Activated naive CD4-positive, alpha-beta T cell treated with anti-CD3 and anti-CD28 coated beads, Interleukin-2, amount 50 U/mL, for 16 hours (primary cell): ENCODE data around the gene ITPRIPL2.

Source experiments
- DNase-seq: peaks from one replicate; pipeline ENCODE4 v3.0.0-alpha.2; 2020

ITPRIPL2 gene

GRCh38 chr16:19123535-19124178, 9.9 kb downstream of the ITPRIPL2 start:
- DNase-seq = no peak

GRCh38 chr16:19126300-19126699, 12.5 kb downstream of the ITPRIPL2 start:
- no peak for DNase-seq

DNA sequence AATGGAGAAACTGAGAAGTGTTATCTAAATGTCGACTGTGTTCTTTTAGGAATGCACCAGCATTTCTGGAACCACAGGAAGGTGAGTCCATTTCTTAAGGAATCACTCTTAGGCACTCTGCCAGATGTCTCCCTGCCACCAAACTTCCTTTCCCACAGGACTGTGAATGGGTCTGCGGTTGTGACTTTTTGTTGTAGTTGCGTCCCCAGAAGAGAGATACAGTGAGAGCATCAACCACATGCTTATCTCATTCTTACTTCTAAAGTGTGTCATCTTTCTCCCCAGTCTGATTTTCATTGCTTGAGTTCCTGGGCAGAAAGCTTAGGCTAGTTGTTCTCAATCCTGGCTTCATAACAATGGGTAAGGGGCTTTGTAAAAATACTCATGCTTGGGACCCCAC, 13.4 kb downstream of the ITPRIPL2 start:
- no peak for DNase-seq

- no peak for DNase-seq
Observed at GRCh38 chr16:19127674-19128131, 13.9 kb downstream of the ITPRIPL2 start.

DNA sequence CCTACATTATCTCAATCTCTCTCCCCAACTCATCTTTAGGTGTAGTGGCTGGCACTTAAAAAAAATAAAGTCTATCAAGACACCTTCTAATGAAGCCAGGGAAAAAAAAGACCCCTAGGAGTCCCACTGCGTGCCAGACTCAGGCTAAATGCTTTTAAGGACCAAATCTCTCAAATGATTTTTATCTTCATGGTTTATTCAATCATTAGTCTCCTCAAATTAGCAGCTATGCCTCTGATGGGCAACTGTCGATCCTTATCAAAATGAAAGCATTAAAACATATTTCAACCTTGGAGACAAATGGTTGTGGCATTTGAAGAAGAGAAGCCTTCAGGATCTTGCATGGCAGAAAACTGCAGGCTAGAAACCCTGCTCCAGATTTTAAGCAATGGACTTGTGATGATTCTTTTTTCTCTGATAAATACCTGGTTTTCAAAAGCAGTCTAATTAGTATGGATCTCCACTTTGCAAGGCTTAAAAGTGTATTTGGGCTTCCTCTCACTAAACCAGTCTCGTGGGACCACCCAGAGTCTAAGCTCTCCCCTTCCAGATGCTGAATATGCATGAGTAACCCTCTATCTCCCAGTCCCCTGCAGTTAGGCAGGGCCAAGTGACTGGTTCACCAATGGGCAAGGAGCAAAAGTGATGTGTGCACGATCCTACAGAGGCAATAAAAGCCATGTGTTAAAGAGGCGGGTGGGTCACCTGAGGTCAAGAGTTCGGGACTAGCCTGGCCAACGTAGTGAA, 14.9 kb downstream of the ITPRIPL2 start:
- no peak for DNase-seq

- DNase-seq = no peak
Observed at GRCh38 chr16:19130385-19130784, 16.6 kb downstream of the ITPRIPL2 start.

DNA sequence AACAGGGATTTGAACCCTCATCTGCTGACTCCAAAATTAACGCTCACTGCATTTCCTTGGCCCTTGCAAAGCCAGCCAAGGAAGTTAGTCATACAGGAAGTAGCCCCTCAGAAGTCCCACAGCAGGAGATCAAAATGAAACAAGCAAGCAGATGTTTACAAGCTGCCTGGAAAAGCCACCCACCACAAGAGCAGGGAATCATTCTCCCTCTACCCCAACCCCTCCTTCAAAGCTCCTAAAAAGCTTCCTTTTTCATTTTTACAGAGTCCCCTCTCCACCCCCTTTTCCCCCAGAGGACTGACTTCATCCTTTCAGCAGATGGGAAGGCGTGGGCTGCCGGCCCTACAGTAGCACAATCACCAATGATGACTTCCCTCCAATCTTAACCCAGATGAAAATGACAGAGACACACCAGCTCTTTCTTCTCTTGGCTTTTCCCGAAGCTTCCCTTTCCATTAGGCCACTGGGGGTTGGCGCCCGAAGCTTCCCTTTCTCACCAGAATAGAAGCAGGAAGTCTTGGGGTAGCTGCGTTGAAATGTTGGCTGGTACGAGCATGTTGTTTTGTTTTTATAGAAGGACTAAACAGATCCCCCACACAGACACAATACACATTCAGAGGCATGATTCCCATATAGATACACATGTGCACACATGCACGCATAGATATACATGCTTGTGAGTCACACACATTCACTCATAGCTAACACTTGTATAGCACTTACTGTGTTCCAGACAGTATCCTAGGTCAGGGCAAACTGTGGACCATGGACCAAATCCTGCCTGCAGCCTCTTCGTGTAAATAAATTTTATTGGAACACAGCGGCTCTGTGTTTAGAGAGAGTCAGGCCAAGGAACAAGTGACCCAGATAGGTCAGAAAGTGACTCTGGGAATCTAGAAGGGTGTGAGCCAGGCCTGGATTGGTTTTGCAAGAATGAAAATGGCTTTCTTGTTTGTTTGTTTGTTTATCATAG, 17.4 kb downstream of the ITPRIPL2 start:
- DNase-seq = no peak

DNA sequence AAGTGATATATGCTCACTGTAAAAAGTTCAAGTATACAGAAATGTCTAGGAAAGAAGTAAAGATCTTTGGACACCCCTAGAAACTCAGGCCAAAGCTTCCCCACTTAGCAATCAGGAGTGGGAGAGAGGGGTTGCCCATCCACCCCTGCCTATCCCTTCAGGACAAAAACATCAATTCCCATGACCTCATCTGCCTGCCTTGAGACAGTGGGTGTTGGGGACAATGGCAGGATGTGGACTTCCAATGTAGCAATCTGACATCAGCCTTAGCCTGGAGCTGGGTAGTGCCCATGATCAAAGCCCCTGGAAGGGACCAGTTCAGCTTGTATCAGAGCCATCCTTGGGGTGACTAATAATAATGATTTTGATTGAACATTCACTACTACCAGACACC, 18.1 kb downstream of the ITPRIPL2 start:
- no peak for DNase-seq

DNA sequence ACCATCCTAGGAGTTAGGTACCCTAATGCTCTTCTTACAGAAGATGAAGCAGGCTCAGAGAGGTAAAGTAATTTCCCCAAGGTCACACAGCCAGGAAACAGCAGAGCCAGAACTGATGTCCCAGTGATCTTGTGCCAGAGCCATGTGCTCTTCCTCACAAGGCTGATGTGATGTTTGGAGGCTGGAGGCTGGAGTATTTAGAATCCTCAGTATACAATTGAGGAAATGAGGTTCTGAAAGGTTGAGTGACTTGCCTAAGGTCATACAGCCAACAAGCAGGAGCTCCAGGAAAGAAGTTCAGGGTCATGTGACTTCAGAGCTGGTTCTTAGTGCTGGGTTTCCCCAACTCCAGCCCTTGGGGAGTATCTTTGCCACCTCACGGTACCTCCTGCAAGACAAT, 18.5 kb downstream of the ITPRIPL2 start:
- DNase-seq = no peak

GRCh38 chr16:19132898-19133297, 19.1 kb downstream of the ITPRIPL2 start:
- no peak for DNase-seq

- no peak for DNase-seq
Observed at GRCh38 chr16:19133600-19133999, 19.8 kb downstream of the ITPRIPL2 start.

DNA sequence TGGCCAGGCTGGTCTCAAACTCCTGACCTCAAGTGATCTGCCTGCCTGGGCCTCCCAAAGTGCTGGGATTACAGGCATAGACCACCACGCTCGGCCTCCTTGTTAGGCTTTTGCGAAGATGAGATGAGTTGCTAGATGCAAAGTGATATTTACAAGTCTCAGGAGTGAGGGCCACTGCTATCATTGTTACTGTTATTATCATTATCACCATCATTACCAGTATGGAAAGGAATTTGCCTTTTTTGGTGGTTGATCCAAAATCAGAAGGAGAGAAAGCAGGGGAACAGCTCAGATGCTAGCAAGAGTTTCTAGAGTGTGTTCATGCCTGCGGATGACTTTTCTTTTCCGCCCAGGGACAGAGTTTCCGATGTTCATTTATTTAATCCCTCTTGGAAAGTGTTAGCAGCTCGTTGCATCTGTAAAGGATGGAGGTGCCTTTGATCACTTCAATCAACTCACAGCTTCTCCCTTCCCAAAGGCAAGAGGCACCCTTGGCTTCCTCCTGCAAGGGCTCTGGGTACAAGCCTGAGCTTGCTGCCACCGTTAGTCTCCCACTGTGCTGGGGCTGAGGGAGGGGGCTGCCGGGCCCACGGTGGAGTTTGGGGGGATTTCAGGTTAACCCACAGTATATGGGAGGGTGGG, 21.6 kb downstream of the ITPRIPL2 start:
- DNase-seq = no peak

DNA sequence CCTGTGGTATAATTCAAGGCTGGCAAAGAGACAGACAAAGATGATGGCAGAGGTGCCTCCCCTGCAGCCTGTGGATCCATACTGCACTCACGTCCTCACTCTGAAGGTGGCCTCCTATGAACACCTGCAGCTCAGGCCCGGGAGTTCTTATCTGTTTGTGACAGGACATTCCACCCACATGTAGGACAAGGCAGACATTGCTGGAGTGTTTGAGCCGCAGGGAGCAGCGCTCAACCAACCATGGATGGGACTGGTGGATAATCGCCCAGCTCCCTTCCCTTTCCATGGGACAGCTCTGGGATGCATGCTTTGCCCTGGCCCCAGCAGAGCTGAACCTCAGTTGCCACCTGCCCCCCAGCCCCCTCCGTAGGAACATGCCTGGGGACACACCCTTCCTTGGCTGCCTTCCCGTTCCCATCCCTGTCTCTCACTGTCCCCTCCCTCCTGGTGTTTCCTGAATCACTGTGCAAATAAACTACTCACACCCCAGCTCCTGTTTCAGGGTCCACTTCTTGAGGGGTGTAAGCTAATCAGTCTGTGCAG, 22.2 kb downstream of the ITPRIPL2 start:
- no peak for DNase-seq

GRCh38 chr16:19136549-19137196, 22.9 kb downstream of the ITPRIPL2 start:
- no peak for DNase-seq

DNA sequence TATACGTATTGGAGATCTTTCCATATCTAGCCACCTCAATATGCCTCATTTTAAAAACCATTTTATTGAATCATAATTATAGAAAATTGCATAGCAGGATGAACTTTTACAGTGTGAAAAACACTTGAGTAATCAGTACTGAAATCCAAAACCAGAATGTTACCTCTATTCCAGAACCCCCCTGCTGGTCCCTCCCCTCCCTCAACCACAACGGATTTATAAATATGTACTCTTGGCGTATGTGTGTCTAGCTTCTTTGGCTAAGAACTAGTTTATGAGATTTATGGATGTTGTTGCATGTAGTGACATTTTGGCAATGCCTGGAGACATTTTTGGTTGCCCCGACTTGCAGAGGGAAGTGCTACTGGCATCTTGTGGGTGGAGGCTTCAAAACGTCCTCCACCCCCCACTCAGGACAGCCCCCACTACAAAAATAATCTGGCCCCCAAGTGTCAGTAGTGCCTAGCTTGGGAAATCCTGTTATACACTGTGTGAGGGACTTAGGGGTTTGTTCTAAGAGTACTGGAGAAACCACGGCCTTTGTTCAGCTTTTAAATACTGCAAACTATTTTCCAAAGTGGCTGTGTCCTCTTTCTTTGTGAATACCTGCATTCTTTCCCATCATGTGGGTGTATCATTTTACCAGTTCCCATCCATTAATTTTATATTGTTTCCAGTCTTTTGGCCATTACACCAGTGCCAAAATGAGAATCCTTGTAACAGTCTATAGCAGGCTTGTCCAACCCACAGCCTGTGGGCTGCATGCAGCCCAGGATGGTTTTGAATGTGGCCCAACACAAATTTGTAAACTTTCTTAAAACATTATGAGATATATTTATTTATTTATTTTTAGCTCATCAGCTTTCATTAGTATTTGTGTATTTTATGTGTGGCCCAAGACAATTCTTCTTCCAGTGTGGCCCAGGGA, 23.7 kb downstream of the ITPRIPL2 start:
- no peak for DNase-seq

DNA sequence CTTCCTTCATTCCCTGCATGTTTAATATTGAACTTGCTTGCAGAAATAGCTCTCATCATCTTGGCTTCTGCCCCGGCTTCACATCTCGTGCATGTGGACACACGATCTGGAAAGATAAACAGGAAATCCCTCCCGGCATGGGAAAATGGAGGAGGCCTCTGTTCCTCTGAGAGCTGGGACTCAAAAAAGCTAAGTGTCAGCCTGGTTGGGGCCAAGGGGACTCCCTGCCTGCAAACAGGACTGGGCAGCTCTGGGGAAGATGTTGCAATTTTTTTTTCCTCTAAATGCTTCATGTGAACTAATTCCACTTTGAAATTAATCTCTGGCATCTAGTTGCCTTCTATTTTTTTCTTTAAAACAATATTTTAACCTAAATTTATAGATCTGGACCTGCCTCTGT, 24.8 kb downstream of the ITPRIPL2 start:
- no peak for DNase-seq

DNA sequence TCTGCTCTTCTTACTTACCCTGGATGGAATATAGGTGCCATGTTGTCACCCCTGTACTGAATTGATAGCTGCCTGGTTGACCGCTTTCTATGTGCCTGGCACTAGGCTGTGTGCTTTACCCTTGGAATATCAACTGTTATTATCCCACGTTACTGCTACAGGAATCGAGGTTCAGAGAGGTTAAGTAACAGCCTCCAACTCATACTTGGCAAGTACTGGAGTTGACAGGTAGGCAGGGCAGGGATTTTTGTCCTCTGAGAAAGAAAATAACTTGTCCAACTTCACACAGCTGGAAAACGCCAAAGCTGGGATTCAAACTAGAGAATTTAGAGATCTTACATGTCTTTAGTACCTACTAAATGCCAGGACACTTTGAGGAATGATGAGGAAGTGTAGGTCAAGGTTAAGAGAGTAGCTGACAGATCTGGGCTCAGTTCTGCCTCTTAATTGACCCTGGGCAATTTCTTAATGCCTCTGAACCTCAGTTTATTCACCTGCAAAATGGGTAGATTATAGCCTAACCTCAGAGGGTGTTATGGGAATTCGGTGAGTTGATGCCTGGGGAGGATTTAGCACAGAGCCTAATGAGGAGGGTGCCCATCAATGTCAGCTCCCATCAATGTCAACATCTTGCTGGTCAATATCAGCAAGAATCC, 25.8 kb downstream of the ITPRIPL2 start:
- no peak for DNase-seq

DNA sequence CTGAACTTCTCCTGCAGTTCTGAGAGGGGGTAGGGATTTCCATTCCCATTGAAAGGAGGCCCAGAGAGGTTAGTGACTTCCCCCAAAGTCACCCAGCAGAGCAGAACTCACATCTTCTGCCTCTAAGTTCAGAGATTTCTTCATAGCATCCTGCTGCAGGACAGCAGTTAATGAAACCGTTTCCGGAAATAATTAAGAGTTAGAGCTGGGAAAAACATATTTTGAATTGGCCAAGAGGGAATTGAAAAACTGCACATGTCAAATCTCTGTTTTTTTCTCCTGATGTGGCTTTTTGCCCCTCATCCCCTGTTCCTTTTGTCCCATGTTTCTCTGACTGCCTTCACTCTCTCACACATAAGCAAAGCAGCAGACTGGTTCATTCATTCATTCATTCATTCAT, 26.6 kb downstream of the ITPRIPL2 start:
- no peak for DNase-seq

GRCh38 chr16:19142939-19143598, 29.3 kb downstream of the ITPRIPL2 start:
- DNase-seq = no peak

- no peak for DNase-seq
Observed at GRCh38 chr16:19143599-19143956, 29.8 kb downstream of the ITPRIPL2 start.
